Activated T-helper 9 cell treated with anti-CD3 and anti-CD28 coated beads, Interleukin-2, amount 50 U/mL, for 16 hours (primary cell): ENCODE measurements around the gene SERPINA3.

ENCODE experiments used
- DNase-seq: peaks from one replicate; pipeline ENCODE4 v3.0.0-alpha.2; 2020; ENCODE audit warnings: low read depth

Gene SERPINA3

GRCh38 chr14:94613720-94614644 is 1.8 kb downstream of the SERPINA3 start:
- DNase-seq, result no peak

GRCh38 chr14:94614802-94615201 is 2.6 kb downstream of the SERPINA3 start:
- DNase-seq, result no peak

- no peak for DNase-seq
Measured at GRCh38 chr14:94615254-94615653, 3.1 kb downstream of the SERPINA3 start.

- no peak for DNase-seq
Measured at GRCh38 chr14:94615823-94616570, 3.8 kb downstream of the SERPINA3 start.

- no peak for DNase-seq
Measured at GRCh38 chr14:94617366-94617941, 5.3 kb downstream of the SERPINA3 start.

- DNase-seq, result no peak
Measured at GRCh38 chr14:94617988-94618822, 6.0 kb downstream of the SERPINA3 start.

GRCh38 chr14:94619297-94619696 is 7.1 kb downstream of the SERPINA3 start:
- no peak for DNase-seq

- DNase-seq, result no peak
Measured at GRCh38 chr14:94620597-94620996, 8.4 kb downstream of the SERPINA3 start.

GRCh38 chr14:94621358-94622134 is 9.4 kb downstream of the SERPINA3 start:
- DNase-seq, result no peak

- no peak for DNase-seq
Measured at GRCh38 chr14:94622653-94623421, 10.6 kb downstream of the SERPINA3 start.

- DNase-seq, result no peak
Measured at GRCh38 chr14:94623422-94623809, 11.2 kb downstream of the SERPINA3 start.

- no peak for DNase-seq
Measured at GRCh38 chr14:94623856-94624499, 11.8 kb downstream of the SERPINA3 start.

GRCh38 chr14:94624537-94625352 is 12.6 kb downstream of the SERPINA3 start:
- DNase-seq, result no peak

GRCh38 chr14:94625353-94625635 is 13.1 kb downstream of the SERPINA3 start:
- DNase-seq, result no peak

GRCh38 chr14:94628578-94628977 is 16.4 kb downstream of the SERPINA3 start:
- no peak for DNase-seq

- no peak for DNase-seq
Measured at GRCh38 chr14:94630396-94630795, 18.2 kb downstream of the SERPINA3 start.

GRCh38 chr14:94631050-94631449 is 18.9 kb downstream of the SERPINA3 start:
- DNase-seq, result no peak

GRCh38 chr14:94631536-94632304 is 19.5 kb downstream of the SERPINA3 start:
- DNase-seq, result no peak

- no peak for DNase-seq
Measured at GRCh38 chr14:94632305-94632590, 20.1 kb downstream of the SERPINA3 start.
